A549 (cell line): ENCODE results near the gene MCM6. TPM values are rescaled to one million over a fixed set of nuclear protein-coding genes. Genes with fewer than 3 reads are reported as not detected.
"Not testable (repeated sequence)": the region's sequence is repeated elsewhere in the genome, so short reads cannot be mapped to it uniquely, and the experiment has no call there.

ENCODE experiments used
- ATAC-seq, 2 experiments: fragments of 200-7000 bp in 1 of 2; fragments of >200 bp in 1 of 2; cut with Nextera tagmentation in 1 of 2; cut with Tn5 transposase in 1 of 2; 3 replicates each; pipeline versions ENCODE4 v1.8.0 to v1.9.1; 2018 to 2020; ENCODE audit warnings: mild to moderate bottlenecking in 1 of 2, moderate library complexity in 1 of 2
- CTCF ChIA-PET: fragments of 300-600 bp; sonication (Branson Sonifier 250); formaldehyde crosslinking; extraction: SDS; loops from one replicate; lab custom pipeline; 2021; ENCODE audit warnings: antibody characterized with exemption, inconsistent platforms; lab: Yijun Ruan, JAX
- POLR2A ChIA-PET: fragments of 350-600 bp; formaldehyde crosslinking; extraction: SDS; loops from one replicate; lab custom pipeline; 2021; ENCODE audit warnings: antibody characterized with exemption, inconsistent platforms; lab: Yijun Ruan, JAX
- DNase-seq, 2 experiments: peaks; one replicate each; pipeline versions ENCODE4 v3.0.0 to v3.0.0-alpha.2; 2011 to 2016; ENCODE audit warnings: low read depth in 1 of 2, low spot score in 1 of 2
- FAIRE-seq: peaks from 2 replicates; lab custom pipeline; 2011; peaks lifted over from hg19 to GRCh38; lab: Jason Lieb, UNC
- H3K27ac ChIP-seq, 2 experiments: fragments of >200 bp; sonication (Bioruptor Twin); formaldehyde crosslinking; 3 replicates each; pipeline ENCODE4 v1.5.1; 2016 to 2017
- H3K4me1 ChIP-seq: fragments of >200 bp; sonication (Bioruptor Twin); formaldehyde crosslinking; 3 replicates; pipeline ENCODE4 v1.6.1; 2016
- H3K4me2 ChIP-seq: fragments of >200 bp; sonication (Bioruptor Twin); formaldehyde crosslinking; 3 replicates; pipeline ENCODE4 v1.6.1; 2016
- H3K4me3 ChIP-seq: fragments of >200 bp; sonication (Bioruptor Twin); formaldehyde crosslinking; 3 replicates; pipeline ENCODE4 v1.5.1; 2016
- H3K9me3 ChIP-seq: fragments of >200 bp; sonication (Bioruptor Twin); formaldehyde crosslinking; 3 replicates; pipeline ENCODE4 v1.6.1; 2016
- BHLHE40 ChIP-seq: IDR thresholded peaks from 2 replicates; pipeline ENCODE4 v1.6.1; 2012; ENCODE audit warnings: low read depth, low read length, inconsistent platforms
- CEBPB ChIP-seq, 2 experiments: fragments of >200 bp in 1 of 2; sonication (Bioruptor Twin) in 1 of 2; formaldehyde crosslinking in 1 of 2; IDR thresholded peaks; 2 replicates each; pipeline ENCODE4 v1.6.1; 2012 to 2016
- CHD4 ChIP-seq: fragments of 200-600 bp; sonication (generic); IDR thresholded peaks from 2 replicates; pipeline ENCODE4 v1.6.1; 2016; ENCODE audit warnings: antibody characterized with exemption, mild to moderate bottlenecking, borderline replicate concordance
- ELK1 ChIP-seq: fragments of 150-350 bp; IDR thresholded peaks from 2 replicates; pipeline ENCODE4 v1.6.1; 2014; ENCODE audit warnings: low read depth, mild to moderate bottlenecking, low read length
- ESRRA ChIP-seq: fragments of 150-350 bp; IDR thresholded peaks from 2 replicates; pipeline ENCODE4 v1.6.1; 2014; ENCODE audit warnings: mild to moderate bottlenecking, low read length, borderline replicate concordance
- FOSB ChIP-seq: fragments of 250-450 bp; sonication (Bioruptor Pico); IDR thresholded peaks from 2 replicates; pipeline ENCODE4 v1.5.0; 2020; ENCODE audit warnings: mild to moderate bottlenecking, moderate library complexity
- HDAC2 ChIP-seq: fragments of 200-600 bp; sonication (generic); IDR thresholded peaks from 2 replicates; pipeline ENCODE4 v1.6.1; 2016
- HOXB13 ChIP-seq: fragments of 250-450 bp; sonication (Bioruptor Pico); IDR thresholded peaks from 2 replicates; pipeline ENCODE4 v1.5.0; 2020; ENCODE audit warnings: low read depth, mild to moderate bottlenecking, moderate library complexity
- KDM1A ChIP-seq: fragments of 200-600 bp; sonication (generic); IDR thresholded peaks from 2 replicates; pipeline ENCODE4 v1.6.1; 2016; ENCODE audit warnings: low read depth, mild to moderate bottlenecking
- NFE2L2 ChIP-seq: fragments of 150-350 bp; conservative IDR thresholded peaks from 2 replicates; pipeline ENCODE4 v1.6.1; 2014; ENCODE audit warnings: low read length
- NPAS2 ChIP-seq: fragments of 250-450 bp; sonication (Bioruptor Pico); IDR thresholded peaks from 2 replicates; pipeline ENCODE4 v1.8.0; 2022; ENCODE audit warnings: mild to moderate bottlenecking, moderate library complexity, borderline replicate concordance
- NR3C1 ChIP-seq: fragments of >200 bp; sonication (Bioruptor Twin); formaldehyde crosslinking; IDR thresholded peaks from 3 replicates; pipeline ENCODE4 v1.6.1; 2017
- PHF8 ChIP-seq: fragments of 200-600 bp; sonication (generic); IDR thresholded peaks from 2 replicates; pipeline ENCODE4 v1.6.1; 2016; ENCODE audit warnings: low read depth, mild to moderate bottlenecking, antibody characterized with exemption, moderate library complexity, borderline replicate concordance
- POLR2A ChIP-seq: IDR thresholded peaks from 2 replicates; pipeline ENCODE4 v1.6.1; 2012; ENCODE audit warnings: mild to moderate bottlenecking, low read length
- POLR2AphosphoS2 ChIP-seq: conservative IDR thresholded peaks from 2 replicates; pipeline ENCODE4 v1.6.1; 2012; ENCODE audit warnings: low read length, improper control_type of control experiment, inconsistent platforms
- RARB ChIP-seq: fragments of 250-450 bp; sonication (Bioruptor Pico); IDR thresholded peaks from 2 replicates; pipeline ENCODE4 v1.8.0; 2021; ENCODE audit warnings: mild to moderate bottlenecking, moderate library complexity
- RCOR1 ChIP-seq: fragments of 150-350 bp; IDR thresholded peaks from 2 replicates; pipeline ENCODE4 v1.6.1; 2014; ENCODE audit warnings: antibody characterized with exemption, low read length, low read depth
- RNF2 ChIP-seq: fragments of 200-600 bp; sonication (generic); IDR thresholded peaks from 2 replicates; pipeline ENCODE4 v1.6.1; 2016; ENCODE audit warnings: low read depth, mild to moderate bottlenecking, antibody characterized with exemption, moderate library complexity, borderline replicate concordance
- SMC3 ChIP-seq: fragments of >200 bp; sonication (Bioruptor Twin); formaldehyde crosslinking; IDR thresholded peaks from 3 replicates; pipeline ENCODE4 v1.6.1; 2018; ENCODE audit warnings: inconsistent platforms
- SREBF2 ChIP-seq: fragments of 450-650 bp; IDR thresholded peaks from 2 replicates; pipeline ENCODE4 v1.6.1; 2014; ENCODE audit warnings: mild to moderate bottlenecking, moderate library complexity
- TP53 ChIP-seq: fragments of 250-450 bp; sonication (Bioruptor Pico); IDR thresholded peaks from 2 replicates; pipeline ENCODE4 v1.5.0; 2021; ENCODE audit warnings: mild to moderate bottlenecking, moderate library complexity
- ZNF302 ChIP-seq: fragments of 250-450 bp; sonication (Bioruptor Pico); IDR thresholded peaks from 2 replicates; pipeline ENCODE4 v1.9.0; 2021; ENCODE audit warnings: inconsistent platforms, mild to moderate bottlenecking, moderate library complexity
- ZSCAN20 ChIP-seq: fragments of 250-450 bp; sonication (Bioruptor Pico); IDR thresholded peaks from 2 replicates; pipeline ENCODE4 v1.8.0; 2022; ENCODE audit warnings: mild to moderate bottlenecking, moderate library complexity
- WGBS: methylation state at CpG from one replicate; pipeline ENCODE4 v1.1.6; 2017; ENCODE audit errors: missing lambda C conversion rate; 5-methylcytosine and 5-hydroxymethylcytosine counted together
- polyA plus RNA-seq, 4 experiments: library from polyadenylated mRNA; depleted of rRNA in 3 of 4; stranded (reverse); fragments of >200 nt; fragmentation: RNase III in 1 of 4; extraction: RNeasy Plus Mini Kit Qiagen cat#74134 plus additional on column Dnase treatment in 1 of 4; gene quantifications; 2 replicates in 3 of 4; 3 replicates in 1 of 4; pipeline ENCODE4 v1.2.3, GENCODE V29; 2011 to 2017

The MCM6 gene
- polyA plus RNA-seq, 2 of the 4 experiments (the other 2 are of a cell fraction) = 59.6 to 61.4 TPM

GRCh38 chr2:135882415-135882814, 6.2 kb upstream of the MCM6 start:
- CTCF ChIA-PET = no interaction called here

GRCh38 chr2:135876770-135877169, 527 bp upstream of the MCM6 start:
- Histone ChIP-seq H3K4me1 (peaks cover 11% of the 10 kb centered on the region; the same call in 2 of the 3 replicates), H3K4me3 (peak overlapping the region; percentile 86), H3K27ac (peak overlapping the region; percentile 51 to 74; a peak in 4 of 6 replicates), H3K4me2 (peak overlapping the region; percentile 81)
- FAIRE-seq, DNase-seq, H3K9me3 ChIP-seq: not testable (repeated sequence)
- peak; percentile 4 to 7; a peak in 2 of 6 replicates for ATAC-seq
- WGBS = 84% methylated on average over 15 of the region's 15 CpGs
- POLR2A ChIA-PET = interaction anchor here (0.6 to 1.0 kb wide), 5 partner anchors 10 to 134 kb away, joined by 3 to 5 read pairs (median 3); partner anchors contain the start of gene DARS1
- CTCF ChIA-PET = interaction anchor here (0.9 kb wide), 2 partner anchors 37 to 887 kb away, joined by 3 read pairs; no protein-coding TSS in a partner anchor

More at GRCh38 chr2:135882415-135882814, 6.2 kb upstream of the MCM6 start:
- Histone ChIP-seq H3K4me3 (no peak overlapping the region), H3K27ac (no peak overlapping the region), H3K4me2 (no peak overlapping the region), H3K9me3 (no peaks in the 10 kb centered on the region), H3K4me1 (no peaks in the 10 kb centered on the region)
- whole genome bisulfite sequencing = 56% methylated on average over 3 of the region's 3 CpGs
- POLR2A ChIA-PET = no interaction called here
- FAIRE-seq (no peak), ATAC-seq (no peak), DNase-seq (no peak)
- TF ChIP-seq PHF8 (no peak), POLR2A (no peak), NR3C1 (no peak), ZSCAN20 (no peak), TP53 (no peak), FOSB (no peak), NPAS2 (CRISPR knock-in tag) (no peak), KDM1A (no peak), HOXB13 (CRISPR knock-in tag) (no peak), NFE2L2 (no peak), ZNF302 (CRISPR knock-in tag) (no peak), CEBPB (IDR thresholded peaks at IDR 0.05) (no peak)

GRCh38 chr2:135875491-135876065, 665 bp downstream of the MCM6 start:
- Histone ChIP-seq H3K4me1 (peaks cover 11% of the 10 kb centered on the region; the same call in 2 of the 3 replicates), H3K4me3 (peak overlapping the region; percentile 86), H3K4me2 (peak overlapping the region; percentile 95), H3K9me3 (no peaks in the 10 kb centered on the region)
- ATAC-seq = peak; percentile 79 to 81
- ChIA-PET CTCF (interaction anchor here (0.6 to 0.9 kb wide), 2 partner anchors 10 to 886 kb away, joined by 3 read pairs; no protein-coding TSS in a partner anchor), POLR2A (interaction anchor here (1.0 kb wide), 3 partner anchors 12 to 133 kb away, joined by 3 to 5 read pairs (median 3); partner anchors contain the start of gene DARS1)
- no peak for TF ChIP-seq ESRRA
- TF ChIP-seq POLR2AphosphoS2 = no peak
- TF ChIP-seq TP53 = no peak
- TF ChIP-seq RARB = no peak
- no peak for TF ChIP-seq HDAC2
- no peak for TF ChIP-seq SMC3
- no peak for TF ChIP-seq ELK1
- TF ChIP-seq NPAS2 (CRISPR knock-in tag) = no peak
- no peak for TF ChIP-seq RNF2
- TF ChIP-seq SREBF2 = no peak
- TF ChIP-seq CHD4 = no peak
- no peak for TF ChIP-seq NR3C1
- TF ChIP-seq RCOR1 = no peak
- TF ChIP-seq POLR2A = no peak
- TF ChIP-seq BHLHE40 = no peak
- TF ChIP-seq, all 56 proteins: peak for 0
- peak overlapping the region; percentile 80 to 91 for H3K27ac ChIP-seq
- DNase-seq = peak; percentile 39 to 42
- no peak for FAIRE-seq
- 5% methylated on average over 8 of the region's 26 CpGs for WGBS
